Nephron (organoid): ENCODE results near the gene C17orf50.

ENCODE experiments used
- H3K27ac Mint-ChIP-seq, 3 experiments: 2 replicates each; pipeline ENCODE4 v1.8.0; 2020; ENCODE audit warnings: mixed read lengths in 3 of 3, mild to moderate bottlenecking in 2 of 3, moderate library complexity in 1 of 3
- H3K27me3 Mint-ChIP-seq: 2 replicates; pipeline ENCODE4 v1.8.0; 2021; ENCODE audit warnings: low read depth, mild to moderate bottlenecking, moderate library complexity, mixed read lengths
- H3K36me3 Mint-ChIP-seq: 2 replicates; pipeline ENCODE4 v1.8.0; 2020; ENCODE audit warnings: low read depth, mixed read lengths
- H3K4me1 Mint-ChIP-seq: 2 replicates; pipeline ENCODE4 v1.8.0; 2020; ENCODE audit warnings: mixed read lengths
- H3K4me3 Mint-ChIP-seq, 3 experiments: 2 replicates each; pipeline ENCODE4 v1.8.0; 2020; ENCODE audit warnings: mild to moderate bottlenecking in 3 of 3, mixed read lengths in 3 of 3, moderate library complexity in 2 of 3
- H3K9me3 Mint-ChIP-seq: 2 replicates; pipeline ENCODE4 v1.8.0; 2020; ENCODE audit warnings: mixed read lengths
- TF ChIP-seq, protein P1 (sequence below), 3 experiments: fragments of 200-600 bp; sonication (generic); IDR thresholded peaks; one replicate each; pipeline ENCODE4 v1.5.0; 2021; ENCODE audit warnings: antibody characterized with exemption in 3 of 3; ENCODE audit not compliant: unreplicated experiment in 3 of 3

The C17orf50 gene

DNA sequence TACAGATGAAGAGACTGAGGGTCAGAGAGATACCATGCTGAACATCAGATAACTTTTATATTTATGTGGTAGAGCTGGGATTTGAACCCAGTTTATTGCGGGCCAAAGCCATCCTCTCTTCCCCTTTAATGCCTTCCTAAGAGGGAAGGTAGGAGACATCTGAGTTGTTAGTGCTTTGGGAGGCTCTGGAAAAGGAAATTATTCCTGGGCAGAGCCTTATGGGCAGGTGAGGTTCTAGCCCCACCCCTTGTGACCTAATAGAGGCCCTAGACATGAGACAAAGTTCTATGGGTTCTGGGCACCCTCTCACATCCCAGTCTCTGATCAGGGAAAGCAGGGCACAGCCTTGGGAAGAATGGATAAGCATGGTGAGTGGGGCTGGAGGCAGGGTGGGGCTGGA lies at the start of gene C17orf50:
Gene C17orf50, plus strand, starts transcription at position 301 of the 400 bp plus-strand sequence. Its CDS starts 55 bp downstream, at position 356.
- Mint-ChIP-seq H3K9me3 (no peaks in the 10 kb centered on the region), H3K36me3 (no peaks in the 10 kb centered on the region)
- TF ChIP-seq, protein P1, sequence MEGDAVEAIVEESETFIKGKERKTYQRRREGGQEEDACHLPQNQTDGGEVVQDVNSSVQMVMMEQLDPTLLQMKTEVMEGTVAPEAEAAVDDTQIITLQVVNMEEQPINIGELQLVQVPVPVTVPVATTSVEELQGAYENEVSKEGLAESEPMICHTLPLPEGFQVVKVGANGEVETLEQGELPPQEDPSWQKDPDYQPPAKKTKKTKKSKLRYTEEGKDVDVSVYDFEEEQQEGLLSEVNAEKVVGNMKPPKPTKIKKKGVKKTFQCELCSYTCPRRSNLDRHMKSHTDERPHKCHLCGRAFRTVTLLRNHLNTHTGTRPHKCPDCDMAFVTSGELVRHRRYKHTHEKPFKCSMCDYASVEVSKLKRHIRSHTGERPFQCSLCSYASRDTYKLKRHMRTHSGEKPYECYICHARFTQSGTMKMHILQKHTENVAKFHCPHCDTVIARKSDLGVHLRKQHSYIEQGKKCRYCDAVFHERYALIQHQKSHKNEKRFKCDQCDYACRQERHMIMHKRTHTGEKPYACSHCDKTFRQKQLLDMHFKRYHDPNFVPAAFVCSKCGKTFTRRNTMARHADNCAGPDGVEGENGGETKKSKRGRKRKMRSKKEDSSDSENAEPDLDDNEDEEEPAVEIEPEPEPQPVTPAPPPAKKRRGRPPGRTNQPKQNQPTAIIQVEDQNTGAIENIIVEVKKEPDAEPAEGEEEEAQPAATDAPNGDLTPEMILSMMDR (IDR thresholded peaks at IDR 0.05; ENCODE audit: unreplicated experiment in 3 of 3), result no peak

DNA sequence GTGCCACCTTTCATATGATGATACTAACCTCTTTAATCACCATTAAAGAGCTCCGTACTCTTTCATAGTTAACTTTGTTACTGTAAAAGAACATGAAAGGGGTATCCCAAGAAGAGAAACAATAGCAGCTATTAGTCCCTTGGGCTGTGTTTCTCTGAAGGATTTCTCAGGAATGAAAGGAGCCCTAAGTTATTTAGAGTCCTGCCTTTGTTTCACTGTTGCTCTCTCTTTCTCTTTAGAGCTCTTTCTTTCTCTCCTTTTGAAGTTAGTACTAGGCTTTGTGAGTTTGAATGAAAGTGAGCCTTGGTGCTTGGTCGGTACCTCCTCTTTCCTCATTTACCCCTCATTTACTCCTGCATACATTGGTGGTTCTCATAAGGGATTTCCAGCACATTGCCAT lies 49.7 kb upstream of the C17orf50 start:
- no peaks in the 10 kb centered on the region for H3K27me3 Mint-ChIP-seq
- TF ChIP-seq, protein P1 (IDR thresholded peaks at IDR 0.05; ENCODE audit: unreplicated experiment in 3 of 3), result no peak
- H3K4me3 Mint-ChIP-seq, result no peak overlapping the region
- H3K36me3 Mint-ChIP-seq, result peaks cover 22% of the 10 kb centered on the region
- H3K4me1 Mint-ChIP-seq, result peaks cover 6% of the 10 kb centered on the region
- H3K27ac Mint-ChIP-seq, result no peak overlapping the region
- no peaks in the 10 kb centered on the region for H3K9me3 Mint-ChIP-seq

More for the DNA sequence above, at the start of gene C17orf50:
- H3K4me3 Mint-ChIP-seq, result no peak within 1 kb of the TSS
- H3K27ac Mint-ChIP-seq, result no peak within 1 kb of the TSS
- H3K27me3 Mint-ChIP-seq, result peaks cover 5% of the 10 kb centered on the region
- peaks cover 13% of the 10 kb centered on the region for H3K4me1 Mint-ChIP-seq

DNA sequence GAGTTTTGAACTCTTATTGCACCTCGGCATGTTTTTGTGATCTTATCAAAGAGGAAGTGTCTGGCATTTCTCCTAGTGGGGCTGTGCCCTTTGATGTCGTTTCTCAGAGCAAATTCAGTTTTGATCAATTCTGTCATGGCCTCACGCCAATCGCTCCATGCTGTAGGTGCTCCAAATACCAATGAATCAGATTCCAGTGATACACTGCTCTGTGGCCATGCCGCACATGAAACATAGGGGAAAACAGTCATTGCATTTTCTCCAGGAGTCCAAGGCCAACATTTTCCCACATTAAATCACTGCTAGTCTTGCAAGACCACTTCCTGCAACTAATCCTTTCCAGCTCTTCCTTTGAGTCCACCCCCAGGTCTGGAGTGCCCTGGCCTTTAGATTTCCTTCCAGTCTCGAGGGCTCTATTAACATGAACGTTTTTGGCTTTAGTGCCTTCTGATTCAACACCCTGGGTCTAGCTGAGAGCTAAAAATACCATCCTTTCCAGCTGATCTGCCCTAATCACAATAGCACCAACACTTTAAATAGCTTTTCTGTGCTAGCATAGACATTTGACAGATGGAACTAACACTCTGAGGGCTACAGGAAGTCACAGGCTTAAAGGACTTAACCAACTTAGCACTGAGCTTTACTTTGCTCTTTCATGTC lies 47.5 kb upstream of the C17orf50 start:
- H3K27me3 Mint-ChIP-seq, result no peaks in the 10 kb centered on the region
- peaks cover 30% of the 10 kb centered on the region for H3K36me3 Mint-ChIP-seq
- TF ChIP-seq, protein P1 (IDR thresholded peaks at IDR 0.05; ENCODE audit: unreplicated experiment in 3 of 3), result no peak
- H3K4me3 Mint-ChIP-seq, result no peak overlapping the region
- no peaks in the 10 kb centered on the region for H3K9me3 Mint-ChIP-seq
- no peak overlapping the region for H3K27ac Mint-ChIP-seq
- peaks cover 13% of the 10 kb centered on the region for H3K4me1 Mint-ChIP-seq

DNA sequence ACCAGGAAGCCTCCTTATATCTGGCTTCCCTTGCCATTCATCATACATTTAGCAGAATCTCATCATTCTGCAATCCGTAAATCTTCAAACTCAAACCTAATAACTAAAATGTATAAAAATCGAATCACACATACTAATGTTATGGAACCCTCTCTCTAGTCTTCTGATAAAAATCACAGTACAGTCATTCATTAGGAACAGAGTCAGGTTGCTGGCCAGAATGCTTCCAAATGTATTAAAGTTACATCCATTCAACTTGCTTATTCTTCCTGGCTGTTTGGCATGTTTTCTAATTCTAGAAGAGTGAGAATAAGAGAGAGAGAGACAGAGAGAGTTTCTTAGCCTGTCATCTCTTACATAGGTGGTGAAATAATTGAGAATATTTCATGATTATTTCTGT lies 45.7 kb upstream of the C17orf50 start:
- peaks cover 18% of the 10 kb centered on the region for H3K4me1 Mint-ChIP-seq

DNA sequence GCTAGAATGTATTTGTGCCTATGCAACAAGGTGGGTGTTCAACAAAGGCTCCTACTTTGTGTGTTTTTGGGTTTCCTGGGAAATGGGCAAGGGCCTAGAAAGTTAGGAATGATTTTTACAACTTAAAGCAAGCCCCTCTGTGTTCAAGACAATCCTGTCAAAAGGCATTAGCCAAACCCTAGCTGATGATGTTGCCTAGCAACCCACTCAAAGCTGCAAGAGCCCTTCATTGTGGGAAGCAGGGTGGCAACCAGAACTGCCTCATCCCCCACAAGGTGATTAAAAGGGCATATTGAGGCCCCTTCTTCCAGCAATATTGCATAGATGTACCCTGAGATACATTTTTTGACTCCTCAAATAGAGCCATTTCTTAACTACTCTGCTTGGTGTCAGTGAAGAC lies 45.3 kb upstream of the C17orf50 start:
- Mint-ChIP-seq H3K4me1 (peaks cover 18% of the 10 kb centered on the region), H3K9me3 (no peaks in the 10 kb centered on the region), H3K4me3 (no peak overlapping the region), H3K36me3 (peaks cover 30% of the 10 kb centered on the region), H3K27me3 (no peaks in the 10 kb centered on the region), H3K27ac (no peak overlapping the region)
- TF ChIP-seq, protein P1 (IDR thresholded peaks at IDR 0.05; ENCODE audit: unreplicated experiment in 3 of 3), result no peak

More for the DNA sequence above, 45.7 kb upstream of the C17orf50 start:
- no peak overlapping the region for H3K4me3 Mint-ChIP-seq
- no peaks in the 10 kb centered on the region for H3K27me3 Mint-ChIP-seq
- H3K27ac Mint-ChIP-seq, result no peak overlapping the region
- no peaks in the 10 kb centered on the region for H3K9me3 Mint-ChIP-seq
- H3K36me3 Mint-ChIP-seq, result peaks cover 33% of the 10 kb centered on the region
- TF ChIP-seq, protein P1 (IDR thresholded peaks at IDR 0.05; ENCODE audit: unreplicated experiment in 3 of 3), result no peak

DNA sequence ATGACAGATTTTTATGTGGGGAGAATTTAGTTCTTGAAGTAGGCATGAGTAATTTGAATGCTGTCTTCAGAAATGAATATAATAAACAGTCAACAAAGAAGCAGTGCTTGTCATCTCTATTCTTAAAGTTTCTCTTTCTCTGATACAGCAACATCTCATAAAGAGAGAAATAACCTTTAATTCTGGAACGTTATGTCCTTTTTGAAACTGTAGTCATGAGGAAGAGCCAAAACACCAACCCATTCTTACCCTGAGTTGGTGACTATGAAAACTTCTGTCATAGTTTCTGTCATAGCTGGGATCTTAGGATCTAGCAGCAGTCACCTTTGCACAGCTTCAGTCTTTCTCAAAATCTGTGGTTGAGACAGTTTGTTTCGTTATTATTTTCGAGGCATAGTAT lies 44.5 kb upstream of the C17orf50 start:
- Mint-ChIP-seq H3K4me3 (no peak overlapping the region), H3K4me1 (peaks cover 18% of the 10 kb centered on the region), H3K36me3 (peaks cover 30% of the 10 kb centered on the region)

More for the DNA sequence above, 44.5 kb upstream of the C17orf50 start:
- no peaks in the 10 kb centered on the region for H3K27me3 Mint-ChIP-seq
- TF ChIP-seq, protein P1 (IDR thresholded peaks at IDR 0.05; ENCODE audit: unreplicated experiment in 3 of 3), result no peak
- H3K9me3 Mint-ChIP-seq, result no peaks in the 10 kb centered on the region
- no peak overlapping the region for H3K27ac Mint-ChIP-seq
